Lower leg skin (tissue), 3 donors: ENCODE results near the gene KCNH5.

ENCODE experiments used
- CTCF ChIP-seq, 3 donors: fragments of 450-650 bp; IDR thresholded peaks; one replicate each; pipeline ENCODE4 v1.5.1; 2016; ENCODE audit warnings: antibody characterized with exemption in 3 of 3, mild to moderate bottlenecking in 3 of 3, moderate library complexity in 2 of 3
- POLR2A ChIP-seq, 2 donors: fragments of 450-650 bp; IDR thresholded peaks; one replicate each; pipeline ENCODE4 v1.6.1; 2016 to 2017; ENCODE audit warnings: antibody characterized with exemption in 2 of 2, mild to moderate bottlenecking in 1 of 2, moderate library complexity in 1 of 2

GRCh38 chr14:62697461-62697860 lies 347.8 kb downstream of the KCNH5 start:
- no peak for TF ChIP-seq CTCF (IDR thresholded peaks at IDR 0.05)
- TF ChIP-seq POLR2A (IDR thresholded peaks at IDR 0.05) = no peak
